ENCODE data around the gene EPHB6.

EPHB6 gene

GRCh38 chr7:142833174-142834048, 21.5 kb upstream of the EPHB6 start:
- DNase-seq, result no peak

GRCh38 chr7:142835487-142835886, 19.4 kb upstream of the EPHB6 start:
- DNase-seq, result no peak

GRCh38 chr7:142836426-142836825, 18.4 kb upstream of the EPHB6 start:
- no peak for DNase-seq

- no peak for DNase-seq
Observed at GRCh38 chr7:142838461-142839213, 16.2 kb upstream of the EPHB6 start.

GRCh38 chr7:142842251-142842766, 12.6 kb upstream of the EPHB6 start:
- no peak for DNase-seq

- DNase-seq, result no peak
Observed at GRCh38 chr7:142847353-142847752, 7.5 kb upstream of the EPHB6 start.

GRCh38 chr7:142851269-142851668, 3.6 kb upstream of the EPHB6 start:
- no peak for DNase-seq

- DNase-seq, result no peak
Observed at GRCh38 chr7:142851919-142852318, 3.0 kb upstream of the EPHB6 start.

- DNase-seq, result peak; percentile 82
Observed at GRCh38 chr7:142853739-142854371, 1.0 kb upstream of the EPHB6 start.

GRCh38 chr7:142855114-142855743, 353 bp downstream of the EPHB6 start:
- DNase-seq, result no peak

GRCh38 chr7:142855756-142856564, 1.1 kb downstream of the EPHB6 start:
- DNase-seq, result no peak

GRCh38 chr7:142856565-142857245, 1.8 kb downstream of the EPHB6 start:
- no peak for DNase-seq

- no peak for DNase-seq
Observed at GRCh38 chr7:142857625-142858024, 2.7 kb downstream of the EPHB6 start.

- DNase-seq, result no peak
Observed at GRCh38 chr7:142859411-142859810, 4.5 kb downstream of the EPHB6 start.

GRCh38 chr7:142859829-142860228, 5.0 kb downstream of the EPHB6 start:
- no peak for DNase-seq

- no peak for DNase-seq
Observed at GRCh38 chr7:142860968-142861367, 6.1 kb downstream of the EPHB6 start.

GRCh38 chr7:142862351-142862750, 7.5 kb downstream of the EPHB6 start:
- no peak for DNase-seq

- no peak for DNase-seq
Observed at GRCh38 chr7:142862786-142863400, 8.0 kb downstream of the EPHB6 start.

- no peak for DNase-seq
Observed at GRCh38 chr7:142863891-142864685, 9.2 kb downstream of the EPHB6 start.

All from activated CD8-positive, alpha-beta memory T cell treated with anti-CD3 and anti-CD28 coated beads, Interleukin-2, amount 50 U/mL, for 48 hours (primary cell).